ENCODE results near the gene ADPRH.

DNA sequence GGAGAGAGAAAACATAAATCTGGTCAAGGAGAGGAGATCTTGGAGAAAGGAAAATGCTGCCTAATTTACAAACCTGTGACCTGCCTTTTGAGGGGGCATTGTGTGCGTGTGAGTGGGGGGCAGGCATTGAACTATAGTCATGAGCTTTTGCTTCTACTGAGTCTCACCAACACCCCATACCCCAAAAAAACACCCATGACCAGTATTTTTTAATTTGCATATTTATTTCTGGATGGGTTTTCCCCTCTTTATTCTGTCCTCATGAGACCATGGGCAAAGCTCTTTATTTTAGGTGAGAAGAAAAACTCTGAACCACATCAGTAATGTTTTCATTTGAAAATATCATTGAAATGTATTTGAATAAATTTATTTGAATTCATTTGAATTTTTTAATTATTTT lies 40.5 kb upstream of the ADPRH start:
- TF ChIP-seq, protein P1, sequence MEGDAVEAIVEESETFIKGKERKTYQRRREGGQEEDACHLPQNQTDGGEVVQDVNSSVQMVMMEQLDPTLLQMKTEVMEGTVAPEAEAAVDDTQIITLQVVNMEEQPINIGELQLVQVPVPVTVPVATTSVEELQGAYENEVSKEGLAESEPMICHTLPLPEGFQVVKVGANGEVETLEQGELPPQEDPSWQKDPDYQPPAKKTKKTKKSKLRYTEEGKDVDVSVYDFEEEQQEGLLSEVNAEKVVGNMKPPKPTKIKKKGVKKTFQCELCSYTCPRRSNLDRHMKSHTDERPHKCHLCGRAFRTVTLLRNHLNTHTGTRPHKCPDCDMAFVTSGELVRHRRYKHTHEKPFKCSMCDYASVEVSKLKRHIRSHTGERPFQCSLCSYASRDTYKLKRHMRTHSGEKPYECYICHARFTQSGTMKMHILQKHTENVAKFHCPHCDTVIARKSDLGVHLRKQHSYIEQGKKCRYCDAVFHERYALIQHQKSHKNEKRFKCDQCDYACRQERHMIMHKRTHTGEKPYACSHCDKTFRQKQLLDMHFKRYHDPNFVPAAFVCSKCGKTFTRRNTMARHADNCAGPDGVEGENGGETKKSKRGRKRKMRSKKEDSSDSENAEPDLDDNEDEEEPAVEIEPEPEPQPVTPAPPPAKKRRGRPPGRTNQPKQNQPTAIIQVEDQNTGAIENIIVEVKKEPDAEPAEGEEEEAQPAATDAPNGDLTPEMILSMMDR (IDR thresholded peaks at IDR 0.05) = no peak
- TF ChIP-seq POLR2A (IDR thresholded peaks at IDR 0.05) = no peak

Data from thyroid gland (tissue), 4 donors.